ENCODE results near the gene PICALM. TPM values are rescaled to one million over a fixed set of nuclear protein-coding genes. Genes with fewer than 3 reads are reported as not detected.

Gene PICALM
- total and polyA plus RNA-seq, 10 of the 15 experiments (the other 5 are each of a cell fraction or from before 2014, with no cell fraction given), result 4.3 to 150 (median 41.8) TPM

GRCh38 chr11:86108890-86109638 is 40.2 kb upstream of the PICALM start:
- Histone ChIP-seq H3K9me3 (replicated peaks; ENCODE audit: control insufficient read depth, insufficient read depth, low read length) (no peaks in the 10 kb centered on the region), H3K27me3 (replicated peaks in 1 of 2; ENCODE audit: control insufficient read depth in 2 of 2, insufficient read depth in 2 of 2, low read length in 1 of 2) (no peaks in the 10 kb centered on the region), H2AFZ (ENCODE audit: control insufficient read depth, low read depth, low read length) (no peak overlapping the region), H3K27ac (ENCODE audit: control insufficient read depth, insufficient read depth) (no peak overlapping the region), H3K36me3 (ENCODE audit: control insufficient read depth in 2 of 2, insufficient read depth in 2 of 2, low read length in 1 of 2) (no peaks in the 10 kb centered on the region), H3K4me1 (ENCODE audit: control insufficient read depth, insufficient read depth, low read length) (no peaks in the 10 kb centered on the region), H3K9ac (ENCODE audit: control insufficient read depth, insufficient read depth, low read length) (no peak overlapping the region), H4K20me1 (ENCODE audit: control insufficient read depth, insufficient read depth) (no peaks in the 10 kb centered on the region), H3K79me2 (ENCODE audit: control insufficient read depth, insufficient read depth, low read length) (no peaks in the 10 kb centered on the region), H3K4me2 (ENCODE audit: control insufficient read depth, insufficient read depth) (no peak overlapping the region), H3K4me3 (no peak overlapping the region)
- SMC1A ChIA-PET (ENCODE audit: uncharacterized antibody, unreplicated experiment), result interaction anchor here (0.5 to 1.9 kb wide), 3 partner anchors 8 to 39 kb away, joined by 3 to 8 read pairs (median 6); partner anchors contain the start of gene PICALM
- DNase-seq (ENCODE audit: low read depth, low spot score), result no peak
- in situ Hi-C loops (cut with MboI), result no loop called here
- 83% methylated on average over 13 of the region's 13 CpGs for whole genome bisulfite sequencing (ENCODE audit: insufficient coverage, insufficient replicate concordance, low lambda C conversion rate, missing lambda C conversion rate)
- TF ChIP-seq RELA (IDR thresholded peaks at IDR 0.05; ENCODE audit: borderline replicate concordance, partially characterized antibody), result no peak
- no peak for TF ChIP-seq GABPA (IDR thresholded peaks at IDR 0.05; ENCODE audit: low read depth)
- no peak for TF ChIP-seq ASH2L (IDR thresholded peaks at IDR 0.05; ENCODE audit: borderline replicate concordance, low read depth)
- no peak for TF ChIP-seq SUPT20H (IDR thresholded peaks at IDR 0.05; ENCODE audit: borderline replicate concordance, control insufficient read depth, low read depth, low read length)
- TF ChIP-seq SIN3A (IDR thresholded peaks at IDR 0.05; ENCODE audit: low read depth, low read length), result no peak
- TF ChIP-seq EP300 (IDR thresholded peaks at IDR 0.05; ENCODE audit: borderline replicate concordance in 1 of 2, control insufficient read depth in 1 of 2, low read depth in 2 of 2, low read length in 2 of 2), result no peak
- no peak for TF ChIP-seq CUX1 (IDR thresholded peaks at IDR 0.05; ENCODE audit: insufficient replicate concordance, low read depth, low read length)
- TF ChIP-seq RBBP5 (conservative IDR thresholded peaks at IDR 0.05), result no peak
- no peak for TF ChIP-seq CBX3 (IDR thresholded peaks at IDR 0.05; ENCODE audit: borderline replicate concordance, low read depth)
- no peak for TF ChIP-seq JUNB (IDR thresholded peaks at IDR 0.05)
- no peak for TF ChIP-seq JUND (IDR thresholded peaks at IDR 0.05; ENCODE audit: low read depth, low read length)
- TF ChIP-seq TAF1 (IDR thresholded peaks at IDR 0.05; ENCODE audit: borderline replicate concordance, low read depth, low read length), result no peak
- intact Hi-C loops (cut with micrococcal nuclease; ENCODE audit: unreplicated experiment), result no loop called here
- RAD21 ChIA-PET (ENCODE audit: unreplicated experiment), result no interaction called here
- BruUV-seq (replicated peaks), result no TSS peak
- CTCF ChIA-PET, result interaction anchor here (1.6 kb wide), 1 partner anchor 110 kb away, joined by 5 read pairs; no protein-coding TSS in a partner anchor
- no peak; the same call in 2 of the 3 replicates for ATAC-seq
- no peak for FAIRE-seq
- POLR2A ChIA-PET, result interaction anchor here (0.5 to 1.7 kb wide), 2 partner anchors 8 to 372 kb away, joined by 3 to 8 read pairs; no protein-coding TSS in a partner anchor

All from GM12878 (cell line).